ENCODE data around the gene SLC6A16.
"Not testable (repeated sequence)": the region's sequence is repeated elsewhere in the genome, so short reads cannot be mapped to it uniquely, and the experiment has no call there.

SLC6A16 gene
- total RNA-seq: 3.0 to 3.6 reads per million in 2 donors

DNA sequence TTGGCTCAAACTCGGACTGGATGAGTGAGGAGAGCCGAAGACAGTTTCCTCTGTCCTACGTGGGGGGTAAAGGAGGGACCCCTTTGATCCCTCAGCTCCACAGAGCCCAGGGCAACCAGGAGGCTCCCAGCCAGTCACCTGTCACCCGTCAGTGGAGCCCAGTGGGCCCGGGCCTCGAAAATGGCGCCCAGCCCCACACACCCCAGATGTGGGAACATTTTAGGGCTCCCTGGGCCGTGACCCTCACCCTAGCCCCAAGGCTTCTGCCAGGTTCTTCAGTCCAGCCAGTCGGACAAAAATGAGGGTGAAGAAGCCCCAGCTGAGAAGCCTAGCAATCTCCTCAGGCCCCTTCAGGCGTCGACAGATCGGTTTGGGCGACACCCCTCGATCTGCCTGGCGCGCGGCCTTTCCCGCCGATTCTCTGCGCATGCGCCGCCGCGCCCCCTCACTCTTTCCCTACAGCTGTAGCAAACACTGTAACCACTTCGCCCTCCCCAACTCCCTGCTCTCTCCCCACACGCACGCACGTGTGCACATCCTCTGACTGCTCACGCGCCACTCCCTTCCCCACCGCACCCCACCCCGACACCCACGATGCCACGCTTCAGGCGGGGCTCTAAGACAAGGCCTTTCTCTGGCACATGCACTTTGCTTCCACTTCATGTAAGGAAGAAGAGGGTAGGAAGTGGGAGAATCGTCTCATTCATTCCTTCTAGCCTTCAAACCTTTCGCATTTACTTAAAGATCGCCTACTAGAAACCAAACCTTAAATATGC is at the start of gene SLC6A16:
SLC6A16 (minus strand) TSS at position 391 of the 776 bp plus-strand sequence. CDS start 13,844 bp downstream, outside the sequence.
- DNase-seq: no peak

DNA sequence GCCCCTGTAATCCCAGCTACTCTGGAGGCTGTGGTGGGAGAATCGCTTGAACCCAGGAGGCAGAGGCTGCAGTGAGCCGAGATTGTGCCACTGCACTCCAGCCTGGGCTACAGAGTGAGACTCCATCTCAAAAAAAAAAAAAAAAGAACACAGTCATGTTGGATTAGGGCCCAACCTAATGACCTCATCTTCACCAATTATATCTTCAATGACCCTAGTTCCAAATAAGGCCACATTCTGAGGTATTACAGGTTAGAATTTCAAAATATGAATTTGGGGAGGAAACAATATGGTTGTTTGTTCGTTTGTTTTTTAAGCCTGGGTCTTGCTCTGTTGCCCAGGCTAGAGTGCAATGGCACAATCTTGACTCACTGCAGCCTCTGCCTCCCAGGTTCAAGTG is 48.2 kb upstream of the SLC6A16 start:
- not testable (repeated sequence) for DNase-seq

DNA sequence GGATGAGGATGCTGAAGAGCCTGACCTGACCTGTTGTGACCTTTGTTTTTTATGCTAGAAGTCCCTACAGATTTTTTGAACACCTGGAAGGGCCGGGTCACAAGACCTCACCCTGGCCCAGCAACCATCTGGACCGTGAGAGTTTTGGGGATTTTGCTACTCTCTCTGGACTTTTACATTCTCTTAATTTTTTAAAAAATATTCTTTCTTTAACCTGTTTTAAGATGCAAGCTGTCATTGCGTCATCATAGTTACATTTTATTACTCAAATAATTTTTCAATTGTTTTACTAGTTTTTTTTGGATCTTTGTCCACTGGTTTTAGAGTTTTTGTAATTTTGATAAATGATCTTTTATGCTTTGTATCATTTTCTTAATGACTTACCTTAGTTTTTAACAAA is 46.2 kb upstream of the SLC6A16 start:
- DNase-seq: no peak

DNA sequence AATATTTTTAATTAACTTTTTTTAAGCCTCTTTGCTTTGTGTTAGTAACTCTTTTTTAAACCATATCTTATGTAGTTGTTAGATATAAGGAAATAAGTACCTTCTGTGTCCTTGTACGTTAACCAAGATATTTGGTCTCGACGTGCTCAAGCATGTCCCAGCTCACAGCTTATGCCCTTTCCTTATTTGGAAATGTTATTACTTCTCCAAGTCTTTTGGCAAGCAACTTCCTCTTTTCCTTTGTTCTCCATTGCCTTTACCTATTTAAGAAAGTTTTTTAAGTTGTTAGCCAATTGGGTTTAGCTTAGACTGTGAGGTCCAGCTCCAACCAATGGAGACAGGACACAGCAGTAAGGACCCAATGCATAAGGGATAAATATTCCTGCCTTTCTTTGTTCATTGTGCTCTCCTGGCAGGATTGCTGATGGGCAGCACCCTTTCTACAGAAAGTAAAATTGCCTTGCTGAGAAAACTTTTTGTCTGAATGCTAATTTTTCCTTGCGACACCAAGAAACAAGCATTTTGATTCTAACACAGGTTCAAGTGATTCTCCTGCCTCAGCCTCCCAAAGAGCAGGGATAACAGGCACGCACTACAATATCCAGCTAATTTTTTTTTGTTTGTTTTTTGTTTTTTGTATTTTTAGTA is 43.8 kb upstream of the SLC6A16 start:
- DNase-seq: no peak

DNA sequence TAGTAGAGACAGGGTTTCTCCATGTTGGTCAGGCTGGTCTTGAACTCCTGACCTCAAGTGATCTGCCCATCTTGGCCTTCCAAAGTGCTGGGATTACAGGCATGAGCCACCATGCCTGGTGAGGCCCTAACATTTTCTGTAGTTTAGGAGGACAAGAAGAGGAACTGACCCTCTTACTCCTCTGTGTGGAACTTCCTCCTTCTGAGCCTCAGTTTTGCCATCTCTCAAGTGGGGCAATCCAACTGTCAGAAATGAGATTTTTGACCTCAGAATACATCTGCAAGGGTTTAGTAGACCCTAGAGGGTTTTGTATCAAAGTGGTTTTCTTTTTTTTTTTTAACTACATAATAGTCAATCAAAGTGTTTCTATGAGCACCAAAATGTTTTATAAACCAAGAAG is 41.1 kb upstream of the SLC6A16 start:
- DNase-seq: no peak

DNA sequence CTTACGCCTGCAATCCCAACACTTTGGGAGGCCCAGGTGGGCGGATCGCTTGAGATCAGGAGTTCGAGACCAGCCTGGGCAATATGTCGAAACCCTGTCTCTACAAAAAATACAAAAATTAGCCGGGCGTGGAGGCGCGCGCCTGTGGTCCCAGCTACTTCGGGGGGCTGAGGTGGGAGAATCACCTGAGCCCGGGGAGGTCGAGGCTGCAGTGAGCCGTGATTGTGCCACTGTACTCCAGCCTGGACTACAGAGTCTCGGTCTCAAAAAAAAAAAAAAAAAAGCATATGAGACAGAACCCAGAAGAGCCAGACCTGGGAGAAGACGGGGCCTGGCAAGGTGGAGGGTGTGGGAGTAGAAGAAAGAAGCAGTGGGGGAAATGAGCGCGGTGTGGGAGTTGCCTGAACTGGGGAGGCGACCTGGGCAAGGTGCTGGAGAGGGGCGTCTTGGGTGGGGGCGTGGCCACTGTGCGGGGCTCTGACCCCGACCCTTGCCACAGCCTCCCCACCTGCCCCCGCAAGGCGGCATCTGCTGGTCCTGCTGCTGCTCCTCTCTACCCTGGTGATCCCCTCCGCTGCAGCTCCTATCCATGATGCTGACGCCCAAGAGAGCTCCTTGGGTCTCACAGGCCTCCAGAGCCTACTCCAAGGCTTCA is 39.2 kb upstream of the SLC6A16 start:
- DNase-seq: no peak

DNA sequence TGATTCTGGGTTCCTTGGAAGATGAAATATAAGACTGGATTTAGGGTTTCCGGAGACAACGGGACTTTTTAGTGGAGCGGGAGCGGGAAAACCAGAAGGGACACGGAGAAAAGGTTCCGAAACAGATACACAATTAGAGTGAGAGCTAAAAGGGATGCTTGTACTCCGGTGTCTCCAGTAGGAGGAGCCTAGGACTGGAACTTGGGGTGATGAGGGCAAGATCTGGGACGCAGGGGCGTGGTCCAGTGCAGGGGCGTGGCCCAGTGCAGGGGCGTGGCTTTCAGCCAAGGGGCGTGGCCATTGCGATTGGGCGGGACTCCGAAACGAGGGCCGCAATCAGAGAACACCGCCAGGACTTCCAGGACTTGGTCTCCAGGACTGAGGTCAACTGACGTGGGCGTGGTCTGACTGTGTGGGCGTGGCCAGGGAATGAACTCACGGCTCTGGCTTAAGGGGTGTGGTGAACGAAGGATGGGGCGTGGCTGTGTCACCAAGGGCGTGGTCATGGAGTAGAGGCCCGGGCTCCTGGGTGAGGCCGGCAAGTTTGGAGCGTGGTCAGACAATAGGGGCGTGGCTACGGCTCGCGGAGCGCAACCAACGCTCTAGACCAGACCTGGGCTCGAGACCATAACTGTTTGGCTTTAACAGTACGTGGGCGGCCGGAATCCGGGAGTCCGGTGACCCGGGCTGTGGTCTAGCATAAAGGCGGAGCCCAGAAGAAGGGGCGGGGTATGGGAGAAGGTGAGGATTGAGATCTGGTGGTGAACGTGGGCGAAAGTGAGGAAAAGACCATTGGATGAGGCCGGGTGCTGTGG is 38.5 kb upstream of the SLC6A16 start, which contains the start of gene DKKL1:
DKKL1 (plus strand) TSS at position 610 of the 815 bp plus-strand sequence; CDS start at position 732, 122 bp downstream.
- peak; percentile 47 for DNase-seq

DNA sequence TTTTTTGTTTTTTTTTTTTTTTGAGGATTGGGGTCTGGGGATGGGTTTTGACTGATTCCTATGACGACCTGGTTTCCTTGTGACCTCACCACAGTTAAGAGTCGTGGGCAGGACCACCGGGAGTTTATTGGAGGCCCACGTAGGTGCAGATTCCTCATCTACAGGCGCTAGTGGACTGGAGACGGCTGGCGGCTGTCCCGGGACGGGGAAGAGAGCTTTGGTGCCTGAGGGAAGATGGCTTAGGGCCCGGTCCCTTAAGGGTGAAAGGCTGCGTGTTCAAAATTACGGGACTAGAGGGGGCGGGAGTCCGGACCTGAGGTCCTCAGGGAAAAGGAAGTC is 37.9 kb upstream of the SLC6A16 start:
- DNase-seq: no peak

DNA sequence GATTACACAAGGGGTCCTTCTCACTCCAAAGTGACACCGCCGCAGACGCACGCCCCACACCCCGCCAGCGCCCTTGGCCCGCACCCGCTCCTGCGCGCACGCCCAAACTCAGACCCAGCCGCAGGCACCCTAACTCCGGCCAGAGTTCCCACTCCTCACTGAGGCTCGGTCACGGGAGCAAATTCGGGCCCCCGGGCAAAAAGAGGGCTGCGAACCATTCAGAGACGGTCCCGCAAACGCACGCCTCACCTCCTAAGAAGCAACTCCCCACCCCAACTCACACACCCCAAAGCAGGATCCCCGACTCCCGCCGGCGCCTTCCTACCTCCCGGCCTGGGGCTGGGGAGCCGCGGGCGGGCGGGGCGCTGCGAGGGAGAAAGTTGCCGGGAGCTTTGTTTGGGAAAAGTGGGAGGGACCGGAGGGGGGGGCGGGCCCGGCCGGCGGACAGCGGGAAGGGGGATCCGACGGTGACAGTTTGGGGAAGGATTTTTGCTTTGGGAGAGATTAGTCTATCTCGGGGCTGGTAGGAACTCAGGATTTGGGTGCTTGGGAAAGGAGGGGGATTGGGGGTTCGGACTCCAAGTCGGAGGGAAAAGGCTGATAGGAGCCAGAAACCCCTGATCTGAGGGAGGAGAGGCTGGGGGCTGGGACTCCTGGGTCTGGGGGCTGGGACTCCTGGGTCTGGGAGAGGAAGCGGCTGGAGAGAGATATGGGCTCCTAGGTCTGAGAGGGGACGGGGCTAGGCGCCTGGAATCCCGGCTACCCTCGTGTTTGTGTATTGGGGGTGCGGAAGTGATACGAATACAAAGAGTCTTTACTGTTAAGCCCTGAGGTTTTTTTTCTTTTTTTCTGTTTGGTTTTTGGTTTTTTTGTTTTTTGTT is 37.3 kb upstream of the SLC6A16 start, which contains the start of gene TEAD2:
TEAD2 (minus strand) TSS at position 369 of the 881 bp plus-strand sequence. CDS start 2,341 bp downstream, outside the sequence.
- DNase-seq: no peak

DNA sequence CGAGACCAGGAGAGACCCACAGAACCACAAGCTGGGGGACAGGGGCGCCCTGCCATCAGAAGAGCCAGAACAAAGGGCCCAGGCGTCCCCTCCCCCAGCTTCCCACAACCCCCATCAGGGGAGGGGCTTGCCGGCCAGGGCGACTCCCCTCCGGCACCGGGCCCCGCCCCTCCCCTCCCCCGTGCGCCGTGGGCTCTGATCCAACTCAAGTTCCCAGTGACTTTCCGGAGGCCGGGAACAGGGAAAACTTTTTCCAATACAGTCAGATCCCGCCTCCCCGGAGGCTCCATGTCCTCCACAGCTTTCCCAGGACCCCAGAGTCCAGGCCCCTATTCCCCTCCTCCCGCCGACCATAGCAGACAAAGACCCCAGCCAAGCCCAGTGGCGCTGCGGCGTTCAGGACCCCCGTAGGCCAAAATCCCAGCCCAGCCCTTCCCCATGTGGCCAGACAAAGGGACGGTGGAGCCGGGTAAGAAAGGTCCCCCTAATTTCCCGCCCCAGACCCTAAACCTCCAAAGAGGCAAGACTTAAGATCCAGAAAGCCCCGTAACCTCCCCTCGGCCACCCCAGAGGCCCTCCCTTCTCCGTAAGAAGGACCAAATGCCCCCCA is 36.6 kb upstream of the SLC6A16 start:
- no peak for DNase-seq

DNA sequence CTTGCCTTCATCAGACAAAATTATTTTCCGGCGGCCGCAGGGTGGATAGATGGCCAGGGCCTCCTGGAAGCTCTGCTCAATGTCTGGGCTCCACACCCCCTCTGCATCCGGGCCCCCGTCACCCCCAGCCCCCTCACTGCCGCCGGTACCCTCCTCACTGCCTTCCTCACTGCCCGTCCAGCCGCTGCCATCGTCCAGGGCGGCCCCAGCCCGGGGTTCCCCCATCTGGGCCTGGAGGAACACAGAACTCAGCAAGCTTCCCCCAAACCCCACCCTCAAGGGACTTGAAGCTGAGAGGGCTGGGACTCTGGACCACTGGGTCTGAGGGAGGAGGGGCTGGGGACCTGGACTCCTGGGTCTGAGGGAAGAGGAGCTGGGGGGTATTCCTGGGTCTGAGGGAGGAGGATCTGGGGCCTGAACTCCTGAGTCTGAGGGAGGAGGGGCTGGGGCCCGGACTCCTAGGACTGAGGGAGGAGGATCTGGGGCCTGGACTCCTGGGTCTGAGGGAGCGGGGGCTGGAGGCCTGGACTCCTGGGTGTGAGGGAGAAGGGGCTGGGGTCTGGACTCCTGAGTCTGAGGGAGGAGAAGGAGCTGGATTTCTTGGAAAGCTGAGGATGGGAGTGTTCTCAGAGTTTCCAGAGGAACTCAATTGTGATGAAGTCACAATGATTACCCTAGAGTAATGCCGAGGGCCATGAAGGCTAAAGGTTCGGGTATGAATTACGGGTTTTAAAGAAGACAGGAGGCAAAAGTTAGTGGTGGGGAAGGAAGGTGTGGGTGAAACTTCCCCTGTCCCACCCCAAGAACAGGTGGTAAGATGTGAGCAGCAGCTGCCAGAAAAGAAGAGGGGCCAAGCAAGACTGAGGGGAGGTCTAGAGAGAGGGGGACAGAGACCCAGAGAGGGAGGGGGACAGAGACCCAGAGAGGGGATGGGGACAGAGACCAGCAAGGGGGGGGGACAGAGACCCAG is 35.1 kb upstream of the SLC6A16 start:
- DNase-seq: no peak

DNA sequence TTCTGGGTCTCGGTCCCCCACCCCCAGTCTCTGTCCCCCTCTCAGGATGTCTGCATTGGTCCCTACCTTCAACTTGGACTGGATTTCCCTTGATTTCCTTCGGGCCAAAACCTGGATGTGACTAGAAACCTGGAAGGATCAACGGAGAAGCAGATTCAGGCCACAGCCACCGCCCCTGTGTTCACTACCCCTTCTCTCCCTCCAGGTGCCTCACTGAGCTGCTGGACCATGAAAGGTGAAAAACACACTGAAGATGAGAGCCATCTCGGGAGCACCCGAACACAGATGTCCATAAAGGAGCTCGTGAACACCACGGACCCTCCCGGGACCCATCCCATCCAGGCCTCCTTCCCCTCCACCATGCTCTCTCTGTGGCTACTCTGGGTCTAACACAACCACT is 32.2 kb upstream of the SLC6A16 start:
- DNase-seq: no peak

DNA sequence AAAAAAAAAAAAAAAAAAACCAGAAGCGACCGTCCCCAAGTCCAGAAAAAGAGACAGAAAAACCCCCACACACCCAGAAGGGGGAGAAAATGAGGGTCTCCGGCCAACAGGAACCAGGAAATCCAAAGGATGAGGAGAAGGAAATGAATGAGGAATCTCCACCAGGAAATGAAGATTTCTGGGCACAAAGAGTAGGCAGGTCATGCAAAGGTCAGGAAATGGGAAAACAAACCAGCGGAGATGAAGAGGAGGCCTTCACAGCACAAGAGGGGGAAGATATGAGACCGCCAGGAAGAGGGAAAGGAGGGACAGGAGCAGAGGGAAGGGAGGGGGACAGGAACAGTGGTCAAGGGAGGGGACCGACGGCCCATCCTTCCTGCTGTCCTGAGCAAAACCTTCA is 31.4 kb upstream of the SLC6A16 start:
- DNase-seq: no peak

DNA sequence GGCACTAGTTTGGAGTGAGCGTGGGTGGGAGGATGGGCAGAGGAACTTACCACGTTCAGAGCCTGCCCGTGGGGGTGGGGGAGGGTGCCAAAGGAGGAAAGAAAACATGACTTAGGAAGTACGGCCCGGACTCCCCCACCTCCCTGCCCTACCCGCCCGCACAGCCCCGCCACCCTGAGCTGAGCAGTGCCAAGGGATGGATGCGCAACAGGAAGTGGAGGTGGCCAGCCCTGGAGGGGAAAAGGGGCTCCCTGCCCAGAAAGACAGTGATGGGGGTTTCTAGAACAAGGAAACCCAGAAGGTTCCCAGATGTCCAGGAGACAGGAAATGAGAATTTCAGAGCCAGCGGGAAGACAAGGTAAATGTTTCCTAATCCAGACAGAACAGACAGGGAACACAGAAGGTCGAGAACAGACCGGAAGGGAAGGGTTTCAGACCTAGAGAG is 30.9 kb upstream of the SLC6A16 start:
- DNase-seq: no peak

DNA sequence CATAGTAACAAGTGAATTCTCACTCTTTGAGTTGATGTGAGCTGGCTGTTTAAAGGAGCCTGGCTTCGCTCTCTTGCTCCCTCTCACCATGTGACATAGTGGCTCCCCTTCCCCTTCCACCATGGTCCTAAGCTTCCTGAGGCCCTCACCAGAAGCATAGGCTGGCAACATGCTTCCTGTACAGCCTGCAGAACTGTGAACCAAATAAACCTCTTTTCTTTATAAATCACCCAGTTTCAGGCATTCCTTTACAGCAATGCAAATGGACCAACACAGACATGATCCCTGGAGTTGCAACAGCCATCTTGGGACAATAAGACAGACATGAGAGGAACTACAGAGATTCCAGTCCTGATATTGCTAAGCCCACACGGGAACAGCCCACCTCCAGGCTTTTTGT is 24.6 kb upstream of the SLC6A16 start:
- no peak for DNase-seq

DNA sequence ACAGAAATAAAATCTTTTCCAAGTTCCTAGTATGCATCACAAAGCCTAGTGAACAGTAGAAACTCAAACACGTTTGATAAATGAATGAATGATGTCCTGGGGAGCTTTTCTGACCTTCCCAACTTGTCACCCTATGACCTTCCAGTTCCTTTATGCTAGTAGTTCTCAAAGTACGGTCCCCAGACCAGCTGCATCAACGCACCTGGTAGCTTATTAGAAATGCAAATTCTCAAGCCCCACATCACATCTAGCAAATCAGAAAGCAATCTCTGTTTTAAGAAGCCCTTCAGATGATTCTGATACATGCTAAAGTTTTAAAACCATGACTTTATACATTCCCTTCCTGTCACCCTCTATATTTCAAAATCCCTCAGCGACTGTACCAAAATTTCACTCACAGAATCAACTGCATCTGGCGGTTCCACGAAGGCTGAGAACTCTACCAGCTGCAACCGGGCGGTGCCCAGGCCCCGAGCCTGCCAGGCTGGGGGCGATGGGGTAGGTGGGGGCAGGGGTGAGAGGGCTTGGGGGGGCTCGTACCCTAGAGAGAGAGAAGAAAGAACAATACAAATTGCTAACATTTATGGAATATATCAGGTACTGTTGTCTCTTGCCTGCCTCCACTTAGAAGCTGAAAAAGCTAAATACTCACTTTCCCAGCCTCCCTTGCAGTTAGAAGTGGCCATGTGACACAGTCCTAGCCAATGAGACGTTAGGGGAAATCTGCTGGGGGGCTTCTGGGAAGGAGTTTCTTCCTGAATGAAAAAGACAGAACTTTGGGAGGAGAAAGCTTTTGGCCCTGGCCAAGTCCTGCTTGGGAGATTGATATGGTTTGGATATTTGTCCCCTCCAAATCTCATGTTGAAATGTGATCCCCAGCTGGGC is 23.6 kb upstream of the SLC6A16 start:
- no peak for DNase-seq

DNA sequence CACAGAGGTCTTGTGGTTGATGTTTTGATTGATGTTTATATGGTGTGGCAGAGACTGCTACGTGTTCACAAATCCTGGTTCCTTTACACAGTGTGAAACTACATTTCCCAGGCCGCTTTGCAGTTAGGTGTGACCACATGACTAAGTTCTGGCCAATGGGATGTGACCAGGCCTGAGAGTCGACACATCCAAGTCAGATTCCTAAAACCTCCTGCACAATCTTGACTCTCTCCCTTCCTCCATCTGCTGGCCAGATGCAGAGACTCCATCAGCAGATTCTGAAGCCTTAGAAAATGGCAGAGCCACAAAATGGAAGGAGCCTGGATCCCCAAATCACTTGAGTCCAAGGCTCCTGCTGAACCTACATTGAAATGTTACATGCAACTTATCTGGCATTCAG is 22.8 kb upstream of the SLC6A16 start:
- no peak for DNase-seq

DNA sequence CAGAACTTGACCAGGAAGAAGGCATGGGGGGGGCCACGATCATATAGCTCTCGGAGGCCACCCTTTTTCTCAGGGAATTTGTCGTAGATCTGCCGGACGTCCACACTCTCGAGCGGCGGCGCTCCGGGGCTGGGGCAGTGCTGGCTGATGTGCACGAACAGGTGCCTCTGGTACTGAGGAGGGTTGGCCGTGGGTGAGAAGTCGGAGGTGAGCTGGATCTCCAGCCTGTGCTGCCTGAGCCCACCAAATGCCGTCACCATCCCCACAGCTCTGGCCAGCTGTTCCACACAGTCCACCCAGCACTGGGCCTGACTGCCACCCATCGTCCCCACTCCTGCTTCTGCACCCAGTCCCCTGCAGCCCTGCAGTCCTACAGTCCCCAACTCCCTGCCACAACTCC is 22.2 kb upstream of the SLC6A16 start:
- DNase-seq: no peak
